ENCODE results near the gene ARMC5.

Gene ARMC5

GRCh38 chr16:31471241-31471874 is 12.1 kb downstream of the ARMC5 start:
- no peak for TF ChIP-seq CTCF (conservative IDR thresholded peaks at IDR 0.05; ENCODE audit: low read depth, low read length)
- DNase-seq (ENCODE audit: low read depth) = no peak
- peak overlapping the region; percentile 79 for H3K4me3 ChIP-seq (ENCODE audit: low read depth, low read length)

GRCh38 chr16:31471875-31472708 is 12.8 kb downstream of the ARMC5 start, which contains the start of gene TGFB1I1:
Gene TGFB1I1, plus strand, starts transcription at chr16:31472152. Its CDS starts 37 bp downstream, at chr16:31472189.
- TF ChIP-seq CTCF (conservative IDR thresholded peaks at IDR 0.05; ENCODE audit: low read depth, low read length) = no peak
- peak within 1 kb of the TSS; percentile 79 for H3K4me3 ChIP-seq (ENCODE audit: low read depth, low read length)
- DNase-seq (ENCODE audit: low read depth) = peak; percentile 78

- peak; percentile 89 for TF ChIP-seq CTCF (conservative IDR thresholded peaks at IDR 0.05; ENCODE audit: low read depth, low read length)
These were observed 13.5 kb downstream of the ARMC5 start for GRCh38 chr16:31472709-31473203.

GRCh38 chr16:31473264-31473984 is 14.1 kb downstream of the ARMC5 start:
- no peak for TF ChIP-seq CTCF (conservative IDR thresholded peaks at IDR 0.05; ENCODE audit: low read depth, low read length)
- no peak overlapping the region for H3K4me3 ChIP-seq (ENCODE audit: low read depth, low read length)
- DNase-seq (ENCODE audit: low read depth) = no peak

More at GRCh38 chr16:31472709-31473203, 13.5 kb downstream of the ARMC5 start:
- H3K4me3 ChIP-seq (ENCODE audit: low read depth, low read length) = peak overlapping the region; percentile 79
- peak; percentile 98 for DNase-seq (ENCODE audit: low read depth)

GRCh38 chr16:31474173-31474714 is 14.9 kb downstream of the ARMC5 start:
- peak; percentile 22 for TF ChIP-seq CTCF (conservative IDR thresholded peaks at IDR 0.05; ENCODE audit: low read depth, low read length)
- DNase-seq (ENCODE audit: low read depth) = peak; percentile 71
- no peak overlapping the region for H3K4me3 ChIP-seq (ENCODE audit: low read depth, low read length)
